GM12874 (cell line): ENCODE measurements around the gene RRAS.

Experiments
- TF ChIP-seq, protein P1 (sequence below): IDR thresholded peaks from 2 replicates; pipeline ENCODE4 v1.5.1; 2011; ENCODE audit warnings: low read depth, mild to moderate bottlenecking, control low read depth, low read length, moderate library complexity; ENCODE audit not compliant: insufficient read depth

Gene RRAS

DNA sequence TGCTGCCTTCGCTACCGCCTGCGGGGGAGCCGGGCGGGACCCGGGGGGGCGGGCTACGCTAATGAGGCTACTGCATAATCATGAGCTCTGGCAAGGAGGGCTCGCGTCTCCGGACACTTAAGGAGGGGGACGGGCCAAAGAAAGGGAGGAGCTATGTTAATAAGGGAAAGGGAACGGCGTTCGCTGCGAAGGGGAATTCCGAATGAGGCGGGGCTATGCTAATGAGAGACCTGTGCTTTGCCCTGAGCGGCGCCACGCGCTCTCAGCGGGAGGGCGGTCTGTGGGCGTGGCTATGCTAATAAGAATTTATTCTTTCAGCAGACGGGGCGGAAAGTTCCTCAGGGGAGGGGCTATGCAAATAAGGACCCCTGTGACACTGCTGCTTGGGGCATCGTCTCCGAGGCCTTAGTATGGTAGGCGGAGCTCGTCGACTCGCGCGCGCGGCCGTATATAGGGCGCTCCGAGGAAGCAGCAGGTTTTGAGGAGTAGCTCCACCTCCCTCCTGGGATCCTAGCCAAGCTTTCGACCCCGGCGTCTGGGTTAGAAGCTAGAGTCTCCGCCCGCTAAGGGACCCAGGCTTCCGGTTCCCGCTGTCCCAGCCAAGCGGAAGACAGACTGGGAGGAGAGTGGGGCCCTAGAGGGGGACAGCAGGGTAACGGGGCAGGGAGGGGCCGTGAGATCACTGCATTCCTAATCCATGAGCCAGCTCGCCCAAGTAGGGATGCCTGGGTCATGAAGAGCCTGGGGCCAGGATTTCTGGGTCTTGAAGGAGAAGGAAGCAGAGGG lies at the start of gene RRAS:
Gene RRAS (minus strand): TSS at position 31 of the 786 bp plus-strand sequence. CDS start 45 bp downstream, outside the sequence.
- TF ChIP-seq, protein P1, sequence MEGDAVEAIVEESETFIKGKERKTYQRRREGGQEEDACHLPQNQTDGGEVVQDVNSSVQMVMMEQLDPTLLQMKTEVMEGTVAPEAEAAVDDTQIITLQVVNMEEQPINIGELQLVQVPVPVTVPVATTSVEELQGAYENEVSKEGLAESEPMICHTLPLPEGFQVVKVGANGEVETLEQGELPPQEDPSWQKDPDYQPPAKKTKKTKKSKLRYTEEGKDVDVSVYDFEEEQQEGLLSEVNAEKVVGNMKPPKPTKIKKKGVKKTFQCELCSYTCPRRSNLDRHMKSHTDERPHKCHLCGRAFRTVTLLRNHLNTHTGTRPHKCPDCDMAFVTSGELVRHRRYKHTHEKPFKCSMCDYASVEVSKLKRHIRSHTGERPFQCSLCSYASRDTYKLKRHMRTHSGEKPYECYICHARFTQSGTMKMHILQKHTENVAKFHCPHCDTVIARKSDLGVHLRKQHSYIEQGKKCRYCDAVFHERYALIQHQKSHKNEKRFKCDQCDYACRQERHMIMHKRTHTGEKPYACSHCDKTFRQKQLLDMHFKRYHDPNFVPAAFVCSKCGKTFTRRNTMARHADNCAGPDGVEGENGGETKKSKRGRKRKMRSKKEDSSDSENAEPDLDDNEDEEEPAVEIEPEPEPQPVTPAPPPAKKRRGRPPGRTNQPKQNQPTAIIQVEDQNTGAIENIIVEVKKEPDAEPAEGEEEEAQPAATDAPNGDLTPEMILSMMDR: no peak

DNA sequence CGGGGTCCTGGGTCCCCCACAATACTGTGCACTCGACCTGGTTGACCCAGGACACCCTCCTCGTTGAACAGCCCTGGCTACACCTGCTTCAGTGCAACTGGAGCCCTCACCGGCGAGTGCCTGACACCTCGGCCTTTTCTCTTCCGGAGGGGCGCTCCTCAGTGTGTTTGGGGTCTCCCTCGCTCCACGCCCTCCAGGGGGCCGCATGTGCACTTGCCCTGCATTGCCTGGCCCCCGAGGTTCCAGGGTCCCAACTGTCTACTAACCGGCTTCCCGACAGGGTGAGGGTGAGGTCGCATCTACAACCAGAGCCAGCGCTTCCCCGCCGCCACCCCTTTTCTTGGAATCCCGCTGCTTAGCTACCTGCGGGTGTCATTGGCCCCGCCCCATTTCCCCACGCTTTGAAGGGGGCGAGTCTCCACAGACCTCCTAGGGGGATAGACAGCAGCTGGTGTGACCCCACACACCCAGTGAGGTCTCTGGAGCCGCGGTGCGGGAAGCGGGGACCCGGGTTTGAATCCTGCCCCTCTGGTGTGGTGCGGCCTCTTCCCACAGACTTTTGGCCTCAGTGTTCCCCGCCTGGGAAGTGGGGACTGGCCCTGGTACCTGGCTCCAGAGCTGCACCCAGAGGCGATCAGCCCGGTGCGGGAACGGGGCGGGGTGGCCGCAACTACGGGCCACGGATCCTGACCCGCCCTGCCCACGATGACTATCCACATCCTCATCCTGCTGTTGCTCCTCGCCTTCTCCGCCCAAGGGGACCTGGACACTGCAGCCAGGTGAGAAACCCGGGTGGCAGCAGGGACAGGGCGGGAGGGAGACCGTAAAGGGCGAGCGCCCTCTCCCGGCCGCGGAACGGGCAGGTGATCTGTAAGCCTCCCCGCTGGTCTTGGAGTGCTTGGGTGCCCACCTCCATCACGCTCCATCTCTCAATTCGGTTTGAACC lies 49.5 kb upstream of the RRAS start, which contains the start of gene ADM5:
Gene ADM5 (plus strand): TSS at position 462 of the 946 bp plus-strand sequence. CDS start 244 bp downstream, at position 706.
- TF ChIP-seq, protein P1: peak; percentile 78

DNA sequence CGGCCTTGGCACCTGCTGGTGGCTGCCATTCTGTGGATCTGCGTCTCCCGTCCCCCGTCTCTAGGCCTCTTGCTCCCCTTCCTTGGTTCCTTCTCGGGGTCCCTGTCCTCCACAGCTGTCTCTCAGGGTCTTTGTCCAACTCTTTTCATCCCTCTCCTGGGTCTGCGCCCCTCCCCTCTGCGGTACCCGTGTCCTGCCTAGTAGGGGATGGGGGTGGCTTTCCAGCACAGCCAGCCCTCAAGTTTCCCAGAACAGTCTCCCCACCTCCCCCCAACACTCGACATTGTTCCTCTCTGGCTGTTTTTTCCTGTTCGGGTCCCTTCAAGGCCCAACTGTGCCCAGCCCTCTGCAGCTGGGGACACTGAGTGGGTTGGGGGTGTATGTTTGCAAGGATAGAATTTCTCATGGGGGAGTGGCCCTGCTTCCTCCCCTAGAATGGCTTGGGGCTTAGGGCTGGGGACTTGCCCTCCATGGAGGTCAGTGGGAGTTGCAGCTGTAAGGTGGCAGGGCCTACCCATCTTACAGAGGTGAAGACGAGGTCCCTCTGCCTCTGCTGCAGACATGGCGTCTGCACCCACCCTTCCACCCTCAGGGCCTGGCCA lies 48.7 kb upstream of the RRAS start:
- TF ChIP-seq, protein P1: no peak

DNA sequence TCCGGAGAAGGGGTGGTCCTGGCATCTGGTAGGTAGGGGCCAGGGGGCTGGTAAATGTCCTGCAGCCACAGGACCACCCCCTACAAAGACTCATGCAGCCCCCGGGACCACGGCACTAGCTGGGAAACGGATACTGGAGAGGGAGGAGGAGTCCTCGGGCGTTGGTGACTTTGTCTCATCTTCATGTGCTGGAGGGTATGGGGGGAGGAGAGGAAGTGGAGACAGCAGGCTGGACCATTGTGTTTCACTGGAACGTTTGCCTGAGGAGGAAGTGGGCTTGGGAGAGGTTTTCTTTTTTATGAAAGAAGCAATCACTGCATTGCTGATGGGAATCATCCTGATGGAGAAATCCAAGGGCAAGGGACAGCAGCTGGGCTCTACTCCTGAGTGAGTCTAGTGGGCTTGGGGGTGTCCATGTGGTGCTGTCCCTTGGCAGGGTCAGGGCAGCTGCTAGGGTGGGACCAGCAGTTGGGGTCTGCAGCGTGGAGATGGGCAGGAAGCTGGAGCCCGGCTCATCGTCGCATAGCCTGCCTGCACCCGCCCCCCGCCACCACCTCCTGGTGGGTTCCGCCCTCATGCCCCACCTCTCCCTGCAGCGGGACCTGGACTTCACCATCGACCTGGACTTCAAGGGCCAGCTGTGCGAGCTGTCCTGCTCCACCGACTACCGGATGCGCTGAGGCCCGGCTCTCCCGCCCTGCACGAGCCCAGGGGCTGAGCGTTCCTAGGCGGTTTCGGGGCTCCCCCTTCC lies 47.8 kb upstream of the RRAS start:
- TF ChIP-seq, protein P1: no peak

DNA sequence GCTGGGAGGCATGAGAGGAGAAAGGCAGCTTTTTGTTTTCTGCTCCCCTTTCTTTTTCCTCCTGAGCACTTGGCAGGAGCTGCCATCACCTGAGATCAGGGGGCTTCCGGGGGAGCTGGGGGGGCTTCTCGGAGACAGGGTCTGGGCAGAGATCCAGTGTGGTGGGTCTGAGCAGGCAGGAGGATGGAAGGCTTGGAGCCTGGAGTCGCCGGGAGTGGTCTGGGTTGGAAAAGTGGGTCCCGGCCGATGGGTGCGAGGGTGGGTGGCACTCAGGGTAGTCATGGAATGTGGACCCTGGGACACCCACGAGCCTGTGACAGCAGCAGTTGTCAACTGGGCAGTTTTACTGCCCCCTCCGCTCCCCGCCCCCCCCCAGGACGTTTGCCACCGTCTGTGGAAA lies 47.2 kb upstream of the RRAS start:
- TF ChIP-seq, protein P1: no peak

DNA sequence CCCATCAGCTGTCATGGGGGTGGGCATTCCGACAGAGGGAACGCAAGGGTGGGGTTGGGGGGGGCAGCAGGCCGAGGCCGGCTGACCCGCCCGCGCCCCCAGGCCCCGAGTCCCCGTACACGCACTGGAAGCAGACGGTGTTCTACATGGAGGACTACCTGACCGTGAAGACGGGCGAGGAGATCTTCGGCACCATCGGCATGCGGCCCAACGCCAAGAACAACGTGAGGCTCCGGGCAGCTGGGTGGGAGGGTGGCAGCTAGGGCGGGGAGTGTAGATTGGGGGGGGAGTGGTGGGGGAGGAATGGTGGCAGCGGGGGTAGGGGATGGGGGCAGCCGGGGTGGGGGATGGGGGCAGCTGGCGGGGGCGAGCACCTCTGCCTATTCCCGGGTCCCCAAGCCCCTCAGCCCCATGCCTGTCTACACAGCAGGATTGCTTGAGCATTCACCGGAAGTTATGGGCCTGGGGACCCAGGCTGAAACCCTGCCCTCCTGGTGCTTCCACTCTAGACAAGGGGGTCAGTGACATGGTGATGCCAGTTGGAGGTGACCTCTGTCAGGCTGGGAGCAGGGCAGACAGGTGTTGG lies 46.7 kb upstream of the RRAS start:
- TF ChIP-seq, protein P1: no peak
